ENCODE results near the gene E2F6. TPM values are rescaled to one million over a fixed set of nuclear protein-coding genes. Genes with fewer than 3 reads are reported as not detected.
A peak's percentile ranks its signal among the peaks of the same experiment; 100 is the strongest.

Gene E2F6
- polyA plus RNA-seq, 1 of the 3 experiments (the other 2 are of a cell fraction): 15.3 TPM

GRCh38 chr2:11457935-11458334 is 8.0 kb downstream of the E2F6 start:
- ChIA-PET POLR2A (no interaction called here), CTCF (interaction anchor here (0.8 to 5.4 kb wide), 9 partner anchors 10 to 325 kb away, joined by 3 to 44 read pairs (median 4); a partner anchor contains a TSS)
- peaks cover under 1 to 8% of the 10 kb centered on the region in 2 experiments; a peak in 2 of 4 replicates for H3K4me1 ChIP-seq (ENCODE audit: control insufficient read depth in 1 of 2, insufficient read depth in 2 of 2, low read depth in 1 of 2, low read length in 1 of 2)
- peaks cover 97% of the 10 kb centered on the region for H3K79me2 ChIP-seq (ENCODE audit: insufficient read depth)
- no peaks in the 10 kb centered on the region for H3K27me3 ChIP-seq (ENCODE audit: insufficient read depth)
- no peak overlapping the region for H2AFZ ChIP-seq (ENCODE audit: low read depth)
- WGBS (ENCODE audit: low lambda C conversion rate): 100% methylated on average over 1 of the region's 1 CpG
- no peak overlapping the region for H3K4me3 ChIP-seq (ENCODE audit: low read depth in 2 of 2, low read length in 1 of 2)
- H3K27ac ChIP-seq (ENCODE audit: low read depth in 2 of 2, low read length in 1 of 2): peak overlapping the region in 1 of 2 experiments; percentile 17; a peak in 1 of 4 replicates
- no peak overlapping the region for H3K9ac ChIP-seq
- no peaks in the 10 kb centered on the region for H3K9me2 ChIP-seq
- no peaks in the 10 kb centered on the region for H3K9me3 ChIP-seq
- peaks cover 81% of the 10 kb centered on the region for H4K20me1 ChIP-seq (ENCODE audit: insufficient read depth)
- peaks cover 29 to 43% of the 10 kb centered on the region in 2 experiments for H3K36me3 ChIP-seq (replicated peaks in 1 of 2; ENCODE audit: control insufficient read depth in 1 of 2, insufficient read depth in 2 of 2, low read length in 1 of 2)
- no peak overlapping the region for H3K4me2 ChIP-seq
- no peak for DNase-seq
- peaks cover 8% of the 10 kb centered on the region for H3F3A ChIP-seq (replicated peaks; ENCODE audit: insufficient read depth)
- TF ChIP-seq RAD21 (IDR thresholded peaks at IDR 0.05; ENCODE audit: low read length) (no peak), JUND (IDR thresholded peaks at IDR 0.05) (no peak), USF1 (IDR thresholded peaks at IDR 0.05; ENCODE audit: borderline replicate concordance, low read depth) (no peak), SIN3A (IDR thresholded peaks at IDR 0.05; ENCODE audit: borderline replicate concordance, low read depth, low read length) (no peak), RCOR1 (IDR thresholded peaks at IDR 0.05; ENCODE audit: low read length) (no peak), POLR2AphosphoS5 (IDR thresholded peaks at IDR 0.05; ENCODE audit: low read depth, low read length) (no peak), TCF12 (IDR thresholded peaks at IDR 0.05) (no peak), MXI1 (IDR thresholded peaks at IDR 0.05; ENCODE audit: low read depth, low read length) (no peak), GATA2 (CRISPR knock-in tag; IDR thresholded peaks at IDR 0.05) (no peak), NFIC (IDR thresholded peaks at IDR 0.05; ENCODE audit: borderline replicate concordance) (no peak), GABPA (IDR thresholded peaks at IDR 0.05; ENCODE audit: low read depth) (no peak)

GRCh38 chr2:11456251-11456650 is 9.7 kb downstream of the E2F6 start:
- Histone ChIP-seq H3K9me3 (no peaks in the 10 kb centered on the region), H3K27ac (ENCODE audit: low read depth in 2 of 2, low read length in 1 of 2) (no peak overlapping the region), H3K79me2 (ENCODE audit: insufficient read depth) (peaks cover 90% of the 10 kb centered on the region), H3K36me3 (replicated peaks in 1 of 2; ENCODE audit: control insufficient read depth in 1 of 2, insufficient read depth in 2 of 2, low read length in 1 of 2) (peaks cover 33 to 51% of the 10 kb centered on the region in 2 experiments), H3K4me3 (ENCODE audit: low read depth in 2 of 2, low read length in 1 of 2) (no peak overlapping the region), H2AFZ (ENCODE audit: low read depth) (no peak overlapping the region), H3F3A (replicated peaks; ENCODE audit: insufficient read depth) (peaks cover 17% of the 10 kb centered on the region), H3K4me1 (ENCODE audit: control insufficient read depth in 1 of 2, insufficient read depth in 2 of 2, low read depth in 1 of 2, low read length in 1 of 2) (peaks cover 0 to 5% of the 10 kb centered on the region in 2 experiments; a peak in 1 of 4 replicates), H3K9me2 (no peaks in the 10 kb centered on the region), H3K27me3 (ENCODE audit: insufficient read depth) (no peaks in the 10 kb centered on the region), H3K4me2 (no peak overlapping the region), H4K20me1 (ENCODE audit: insufficient read depth) (peaks cover 68% of the 10 kb centered on the region), H3K9ac (no peak overlapping the region)
- ChIA-PET CTCF (interaction anchor here (0.8 to 5.4 kb wide), 6 partner anchors 8 to 624 kb away, joined by 3 to 44 read pairs (median 4); no protein-coding TSS in a partner anchor), POLR2A (interaction anchor here (0.8 kb wide), 1 partner anchor 234 kb away, joined by 3 read pairs; no protein-coding TSS in a partner anchor)
- DNase-seq: no peak
- WGBS (ENCODE audit: low lambda C conversion rate): 97% methylated on average over 3 of the region's 3 CpGs
- TF ChIP-seq SIN3A (IDR thresholded peaks at IDR 0.05; ENCODE audit: borderline replicate concordance, low read depth, low read length) (no peak), ZBTB33 (IDR thresholded peaks at IDR 0.05; ENCODE audit: borderline replicate concordance, low read depth) (no peak), GATA2 (CRISPR knock-in tag; IDR thresholded peaks at IDR 0.05) (no peak), POLR2AphosphoS5 (IDR thresholded peaks at IDR 0.05; ENCODE audit: low read depth, low read length) (no peak), NFIC (IDR thresholded peaks at IDR 0.05; ENCODE audit: borderline replicate concordance) (no peak), EZH2phosphoT487 (IDR thresholded peaks at IDR 0.05; ENCODE audit: borderline replicate concordance, low read depth) (no peak), RCOR1 (IDR thresholded peaks at IDR 0.05; ENCODE audit: low read length) (no peak), CTCF (IDR thresholded peaks at IDR 0.05) (no peak), EP300 (IDR thresholded peaks at IDR 0.05; ENCODE audit: borderline replicate concordance in 1 of 2, low read depth in 1 of 2, low read length in 1 of 2) (no peak), CHD2 (IDR thresholded peaks at IDR 0.05; ENCODE audit: low read length, partially characterized antibody) (no peak), JUND (IDR thresholded peaks at IDR 0.05) (no peak), MXI1 (IDR thresholded peaks at IDR 0.05; ENCODE audit: low read depth, low read length) (no peak)

Data from SK-N-SH (cell line).